H7 (cell line): ENCODE results near the gene DIO3. TPM values are rescaled to one million over a fixed set of nuclear protein-coding genes. Genes with fewer than 3 reads are reported as not detected.

Experiments used
- DNase-seq: peaks from one replicate; pipeline ENCODE4 v3.0.0; 2012
- H3K27me3 ChIP-seq: 2 replicates; pipeline ENCODE4 v1.6.0; 2011; ENCODE audit warnings: mild to moderate bottlenecking, low read length; ENCODE audit not compliant: control insufficient read depth, insufficient read depth
- H3K36me3 ChIP-seq: replicated peaks from 2 replicates; pipeline ENCODE4 v1.5.1; 2011; ENCODE audit warnings: low read length; ENCODE audit not compliant: control insufficient read depth, insufficient read depth
- H3K4me3 ChIP-seq: 2 replicates; pipeline ENCODE4 v1.5.1; 2011; ENCODE audit warnings: low read depth, mild to moderate bottlenecking, control low read depth, low read length, moderate library complexity; ENCODE audit not compliant: insufficient read depth
- total RNA-seq: library from RNA; depleted of rRNA; stranded (reverse); fragments of >200 nt; shearing (Covaris generic); gene quantifications from 2 replicates; pipeline ENCODE4 v1.2.3, GENCODE V29; 2014

Gene DIO3
- total RNA-seq, 1 experiment from 2014 or later: 1.0 TPM

DNA sequence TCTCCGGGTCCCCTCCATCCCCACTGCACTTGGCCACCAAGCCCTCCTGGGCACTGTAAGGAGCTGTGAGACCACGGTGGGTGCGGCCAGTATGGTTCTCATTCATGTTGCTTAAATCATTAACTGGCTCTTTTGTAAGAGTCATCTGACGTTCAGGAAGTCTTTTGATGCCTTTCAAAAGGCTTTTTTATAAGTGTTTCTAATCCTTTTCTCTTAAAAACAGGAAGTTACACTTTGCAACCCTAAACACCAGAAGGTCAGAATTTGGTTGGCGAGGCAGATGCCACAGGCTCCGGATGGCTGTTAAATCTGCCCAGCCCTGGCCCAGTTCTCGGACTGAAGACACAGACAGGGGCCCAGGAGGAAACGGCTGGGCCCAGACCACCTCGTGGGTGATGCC lies 26.1 kb upstream of the DIO3 start:
- DNase-seq: no peak
- Histone ChIP-seq H3K27me3 (no peaks in the 10 kb centered on the region), H3K36me3 (no peaks in the 10 kb centered on the region), H3K4me3 (no peak overlapping the region)

GRCh38 chr14:101535701-101536207 lies 25.5 kb upstream of the DIO3 start:
- no peak for DNase-seq
- Histone ChIP-seq H3K4me3 (no peak overlapping the region), H3K27me3 (no peaks in the 10 kb centered on the region), H3K36me3 (no peaks in the 10 kb centered on the region)

DNA sequence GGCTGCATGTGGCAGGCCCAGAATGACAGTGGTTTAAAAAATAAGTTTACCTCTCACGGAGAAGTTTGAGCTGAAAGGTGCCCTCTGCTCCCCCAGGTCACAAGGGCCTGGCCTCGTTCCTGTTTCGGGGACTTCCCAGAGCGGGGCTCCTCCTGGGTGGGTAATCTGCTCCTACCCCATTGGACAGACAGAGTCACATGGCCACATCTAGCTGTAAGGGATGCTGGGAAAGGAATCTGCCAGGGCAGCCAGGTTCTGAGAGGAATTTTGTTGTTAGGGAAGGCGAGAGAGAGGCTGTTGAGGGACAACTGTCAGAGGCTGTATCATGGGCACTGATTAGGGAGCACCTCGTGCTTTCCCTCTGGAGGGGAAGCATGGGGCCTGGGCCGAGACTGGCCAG lies 24.0 kb upstream of the DIO3 start:
- H3K27me3 ChIP-seq: no peaks in the 10 kb centered on the region; the same call in 1 of the 2 replicates
- no peak overlapping the region for H3K4me3 ChIP-seq
- no peaks in the 10 kb centered on the region for H3K36me3 ChIP-seq
- DNase-seq: no peak

- H3K27me3 ChIP-seq: no peaks in the 10 kb centered on the region; the same call in 1 of the 2 replicates
- no peak for DNase-seq
- H3K4me3 ChIP-seq: no peak overlapping the region
- H3K36me3 ChIP-seq: no peaks in the 10 kb centered on the region
These were observed 22.4 kb upstream of the DIO3 start for GRCh38 chr14:101538878-101539277.

DNA sequence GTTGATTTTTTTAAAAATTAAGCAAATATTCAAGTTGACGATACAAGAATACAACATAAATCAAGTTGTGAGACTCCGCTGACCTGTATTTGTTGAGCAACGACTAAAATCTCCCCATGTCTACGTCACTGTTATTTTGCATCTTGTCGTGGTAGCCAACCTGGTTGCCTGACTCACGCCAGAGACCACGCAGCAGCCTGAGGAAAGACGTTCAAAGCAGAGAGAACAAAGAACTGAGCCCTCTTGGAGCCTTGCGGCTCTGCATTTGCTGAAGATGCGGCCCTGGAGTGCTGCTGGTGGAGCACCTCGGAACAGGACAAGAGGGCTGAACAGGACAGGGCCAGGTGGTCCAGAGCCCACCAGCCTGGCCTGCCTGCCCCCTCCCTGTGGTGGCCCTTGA lies 21.4 kb upstream of the DIO3 start:
- Histone ChIP-seq H3K4me3 (no peak overlapping the region), H3K27me3 (no peaks in the 10 kb centered on the region; the same call in 1 of the 2 replicates), H3K36me3 (no peaks in the 10 kb centered on the region)
- DNase-seq: no peak

- no peaks in the 10 kb centered on the region for H3K36me3 ChIP-seq
- no peak for DNase-seq
- no peak overlapping the region for H3K4me3 ChIP-seq
- no peaks in the 10 kb centered on the region; the same call in 1 of the 2 replicates for H3K27me3 ChIP-seq
These were observed 20.5 kb upstream of the DIO3 start for GRCh38 chr14:101540481-101541462.

DNA sequence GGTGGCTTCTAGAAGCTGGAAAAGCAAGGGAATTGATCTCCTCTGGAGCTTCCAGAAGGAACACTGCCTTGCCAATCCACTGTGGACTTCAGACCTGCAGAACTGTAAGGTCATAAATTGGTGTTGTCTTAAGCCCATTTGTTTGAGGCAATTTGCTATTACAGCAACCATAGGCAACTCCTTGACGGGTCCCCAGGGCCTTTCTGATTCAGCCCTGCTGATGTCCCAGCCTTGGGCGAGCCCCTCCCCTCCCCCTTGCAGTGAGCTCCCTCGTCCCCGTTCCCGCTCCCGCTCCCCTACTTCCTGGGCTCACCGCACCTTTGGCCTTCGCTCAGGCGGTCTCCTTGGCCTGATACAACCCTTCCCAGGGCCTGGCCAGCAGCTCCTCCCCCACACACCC lies 18.9 kb upstream of the DIO3 start:
- Histone ChIP-seq H3K27me3 (no peaks in the 10 kb centered on the region; the same call in 1 of the 2 replicates), H3K36me3 (no peaks in the 10 kb centered on the region), H3K4me3 (no peak overlapping the region)
- no peak for DNase-seq

GRCh38 chr14:101543814-101544213 lies 17.5 kb upstream of the DIO3 start:
- H3K36me3 ChIP-seq: no peaks in the 10 kb centered on the region
- no peaks in the 10 kb centered on the region; the same call in 1 of the 2 replicates for H3K27me3 ChIP-seq
- no peak for DNase-seq
- no peak overlapping the region for H3K4me3 ChIP-seq

- Histone ChIP-seq H3K27me3 (no peaks in the 10 kb centered on the region; the same call in 1 of the 2 replicates), H3K36me3 (no peaks in the 10 kb centered on the region), H3K4me3 (no peak overlapping the region)
- no peak for DNase-seq
These were observed 16.7 kb upstream of the DIO3 start for GRCh38 chr14:101544550-101544949.

- DNase-seq: no peak
- H3K4me3 ChIP-seq: no peak overlapping the region
- H3K27me3 ChIP-seq: no peaks in the 10 kb centered on the region
- no peaks in the 10 kb centered on the region for H3K36me3 ChIP-seq
These were observed 14.6 kb upstream of the DIO3 start for GRCh38 chr14:101546706-101547105.

- no peak overlapping the region for H3K4me3 ChIP-seq
- no peaks in the 10 kb centered on the region for H3K36me3 ChIP-seq
- no peaks in the 10 kb centered on the region for H3K27me3 ChIP-seq
- no peak for DNase-seq
These were observed 14.1 kb upstream of the DIO3 start for GRCh38 chr14:101547107-101547738.

- Histone ChIP-seq H3K4me3 (no peak overlapping the region), H3K36me3 (no peaks in the 10 kb centered on the region), H3K27me3 (no peaks in the 10 kb centered on the region)
- no peak for DNase-seq
These were observed 13.2 kb upstream of the DIO3 start for GRCh38 chr14:101547961-101548669.

DNA sequence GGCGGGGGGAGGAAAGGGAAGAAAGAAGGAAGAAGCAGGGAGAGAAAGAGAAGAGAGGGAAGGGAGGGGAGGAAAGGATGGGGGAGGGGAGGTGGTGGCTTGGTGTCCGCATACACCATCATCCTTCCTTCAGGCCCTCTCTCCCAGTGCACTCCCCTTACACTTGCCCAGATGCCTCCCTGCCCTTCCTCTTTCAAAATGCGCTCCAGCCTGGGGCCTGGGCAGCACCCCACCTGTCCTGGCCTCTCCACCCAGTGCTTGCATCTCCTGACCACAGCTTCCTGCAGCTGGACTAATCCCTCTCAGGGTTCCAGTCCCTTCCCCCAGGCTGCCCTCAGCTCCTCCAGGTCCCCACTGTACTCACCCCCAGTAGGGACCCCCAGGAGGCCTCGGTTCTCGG lies 12.6 kb upstream of the DIO3 start:
- no peak overlapping the region for H3K4me3 ChIP-seq
- H3K36me3 ChIP-seq: no peaks in the 10 kb centered on the region
- DNase-seq: no peak
- no peaks in the 10 kb centered on the region for H3K27me3 ChIP-seq

- H3K27me3 ChIP-seq: no peaks in the 10 kb centered on the region
- H3K36me3 ChIP-seq: no peaks in the 10 kb centered on the region
- DNase-seq: no peak
- no peak overlapping the region for H3K4me3 ChIP-seq
These were observed 12.1 kb upstream of the DIO3 start for GRCh38 chr14:101549154-101549553.
